ENCODE results near the gene KCNT1. TPM values are rescaled to one million over a fixed set of nuclear protein-coding genes. Genes with fewer than 3 reads are reported as not detected.

Gene KCNT1
- total RNA-seq, 1 donor from 2014 or later: not detected

GRCh38 chr9:135812961-135813360 lies 111.0 kb downstream of the KCNT1 start:
- H3K4me1 Mint-ChIP-seq (ENCODE audit: unreplicated experiment): peaks cover 5% of the 10 kb centered on the region
- H3K27me3 Mint-ChIP-seq (ENCODE audit: unreplicated experiment): no peaks in the 10 kb centered on the region
- no peak overlapping the region for H3K27ac Mint-ChIP-seq (ENCODE audit: unreplicated experiment)
- DNase-seq (ENCODE audit: low spot score): no peak
- H3K4me3 Mint-ChIP-seq (ENCODE audit: unreplicated experiment): no peak overlapping the region
- H3K9me3 Mint-ChIP-seq (ENCODE audit: unreplicated experiment): no peaks in the 10 kb centered on the region
- TF ChIP-seq, protein P1, sequence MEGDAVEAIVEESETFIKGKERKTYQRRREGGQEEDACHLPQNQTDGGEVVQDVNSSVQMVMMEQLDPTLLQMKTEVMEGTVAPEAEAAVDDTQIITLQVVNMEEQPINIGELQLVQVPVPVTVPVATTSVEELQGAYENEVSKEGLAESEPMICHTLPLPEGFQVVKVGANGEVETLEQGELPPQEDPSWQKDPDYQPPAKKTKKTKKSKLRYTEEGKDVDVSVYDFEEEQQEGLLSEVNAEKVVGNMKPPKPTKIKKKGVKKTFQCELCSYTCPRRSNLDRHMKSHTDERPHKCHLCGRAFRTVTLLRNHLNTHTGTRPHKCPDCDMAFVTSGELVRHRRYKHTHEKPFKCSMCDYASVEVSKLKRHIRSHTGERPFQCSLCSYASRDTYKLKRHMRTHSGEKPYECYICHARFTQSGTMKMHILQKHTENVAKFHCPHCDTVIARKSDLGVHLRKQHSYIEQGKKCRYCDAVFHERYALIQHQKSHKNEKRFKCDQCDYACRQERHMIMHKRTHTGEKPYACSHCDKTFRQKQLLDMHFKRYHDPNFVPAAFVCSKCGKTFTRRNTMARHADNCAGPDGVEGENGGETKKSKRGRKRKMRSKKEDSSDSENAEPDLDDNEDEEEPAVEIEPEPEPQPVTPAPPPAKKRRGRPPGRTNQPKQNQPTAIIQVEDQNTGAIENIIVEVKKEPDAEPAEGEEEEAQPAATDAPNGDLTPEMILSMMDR (IDR thresholded peaks at IDR 0.05; ENCODE audit: unreplicated experiment): no peak
- peaks cover 28% of the 10 kb centered on the region for H3K36me3 Mint-ChIP-seq (ENCODE audit: low read depth, unreplicated experiment)

- Mint-ChIP-seq H3K4me1 (ENCODE audit: unreplicated experiment) (peaks cover 5% of the 10 kb centered on the region), H3K4me3 (ENCODE audit: unreplicated experiment) (no peak overlapping the region), H3K27me3 (ENCODE audit: unreplicated experiment) (no peaks in the 10 kb centered on the region), H3K36me3 (ENCODE audit: low read depth, unreplicated experiment) (peaks cover 28% of the 10 kb centered on the region), H3K9me3 (ENCODE audit: unreplicated experiment) (no peaks in the 10 kb centered on the region), H3K27ac (ENCODE audit: unreplicated experiment) (no peak overlapping the region)
- no peak for DNase-seq (ENCODE audit: low spot score)
- TF ChIP-seq, protein P1 (IDR thresholded peaks at IDR 0.05; ENCODE audit: unreplicated experiment): no peak
These were observed 111.8 kb downstream of the KCNT1 start for GRCh38 chr9:135813671-135814290.

GRCh38 chr9:135814421-135815095 lies 112.6 kb downstream of the KCNT1 start:
- H3K27ac Mint-ChIP-seq (ENCODE audit: unreplicated experiment): no peak overlapping the region

GRCh38 chr9:135815413-135815812 lies 113.4 kb downstream of the KCNT1 start:
- TF ChIP-seq, protein P1 (IDR thresholded peaks at IDR 0.05; ENCODE audit: unreplicated experiment): no peak
- Mint-ChIP-seq H3K27me3 (ENCODE audit: unreplicated experiment) (peaks cover 1% of the 10 kb centered on the region), H3K4me1 (ENCODE audit: unreplicated experiment) (peaks cover 5% of the 10 kb centered on the region), H3K27ac (ENCODE audit: unreplicated experiment) (no peak overlapping the region), H3K36me3 (ENCODE audit: low read depth, unreplicated experiment) (peaks cover 38% of the 10 kb centered on the region), H3K9me3 (ENCODE audit: unreplicated experiment) (no peaks in the 10 kb centered on the region), H3K4me3 (ENCODE audit: unreplicated experiment) (no peak overlapping the region)
- no peak for DNase-seq (ENCODE audit: low spot score)

More at GRCh38 chr9:135814421-135815095, 112.6 kb downstream of the KCNT1 start:
- H3K9me3 Mint-ChIP-seq (ENCODE audit: unreplicated experiment): no peaks in the 10 kb centered on the region
- H3K27me3 Mint-ChIP-seq (ENCODE audit: unreplicated experiment): no peaks in the 10 kb centered on the region
- peaks cover 32% of the 10 kb centered on the region for H3K36me3 Mint-ChIP-seq (ENCODE audit: low read depth, unreplicated experiment)
- TF ChIP-seq, protein P1 (IDR thresholded peaks at IDR 0.05; ENCODE audit: unreplicated experiment): no peak
- H3K4me1 Mint-ChIP-seq (ENCODE audit: unreplicated experiment): peaks cover 5% of the 10 kb centered on the region
- no peak overlapping the region for H3K4me3 Mint-ChIP-seq (ENCODE audit: unreplicated experiment)
- DNase-seq (ENCODE audit: low spot score): no peak
